ENCODE results near the gene IL1A.

The IL1A gene

DNA sequence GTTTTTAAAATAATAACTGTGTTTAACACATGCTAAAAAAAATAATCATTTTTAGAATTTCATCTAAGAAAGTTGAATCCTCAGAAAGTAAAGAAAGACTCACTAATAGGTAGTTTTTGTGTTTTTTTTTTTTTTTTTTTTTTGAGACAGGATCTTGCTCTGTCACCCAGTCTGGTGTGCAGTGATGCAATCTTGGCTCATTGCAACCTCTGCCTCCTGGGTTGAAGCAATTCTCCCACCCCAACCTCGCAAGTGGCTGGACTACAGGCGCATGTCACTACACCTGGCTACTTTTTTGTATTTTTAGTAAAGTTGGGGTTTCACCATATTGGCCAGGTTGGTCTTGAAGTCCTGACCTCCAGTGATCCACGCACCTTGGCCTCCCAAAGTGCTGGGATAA lies 27.0 kb downstream of the IL1A start:
- DNase-seq = no peak

DNA sequence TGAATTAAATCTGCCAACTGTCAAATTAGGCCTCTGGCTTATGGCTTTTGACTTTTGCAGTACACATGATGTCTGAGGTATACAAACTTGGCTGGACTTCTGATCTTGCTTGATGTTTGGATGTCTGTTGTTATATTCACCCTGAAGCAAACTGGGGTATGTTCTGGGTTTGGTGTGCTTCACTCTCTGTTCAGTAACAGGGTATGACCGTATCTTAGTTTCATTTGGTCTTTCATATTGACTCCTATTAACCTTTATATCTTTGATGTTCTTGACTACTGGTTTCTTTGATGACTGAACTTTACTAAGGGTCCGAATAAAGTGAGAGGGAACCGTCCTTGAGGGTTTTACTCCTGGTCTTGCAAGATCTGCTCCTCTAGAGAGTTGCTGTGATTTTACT lies 28.1 kb downstream of the IL1A start:
- DNase-seq = no peak

DNA sequence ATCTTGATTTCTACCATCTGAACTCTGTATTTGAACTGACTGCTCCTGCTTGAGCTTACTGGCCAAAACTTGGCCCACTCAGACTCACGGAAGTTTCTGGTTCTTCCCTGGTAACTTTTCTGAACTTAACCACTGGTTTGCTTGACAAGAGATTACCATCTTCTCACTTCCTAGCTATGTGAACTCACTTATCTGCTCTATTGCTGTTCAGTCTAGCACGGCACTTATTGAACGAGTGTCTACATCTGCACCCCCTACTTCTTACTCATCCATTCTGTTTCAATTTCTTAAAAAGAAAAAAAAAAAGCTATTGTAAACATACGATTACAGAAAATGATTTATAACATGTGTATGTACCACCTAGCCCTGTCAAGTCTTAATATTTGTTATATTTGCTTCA lies 28.8 kb downstream of the IL1A start:
- DNase-seq = no peak

DNA sequence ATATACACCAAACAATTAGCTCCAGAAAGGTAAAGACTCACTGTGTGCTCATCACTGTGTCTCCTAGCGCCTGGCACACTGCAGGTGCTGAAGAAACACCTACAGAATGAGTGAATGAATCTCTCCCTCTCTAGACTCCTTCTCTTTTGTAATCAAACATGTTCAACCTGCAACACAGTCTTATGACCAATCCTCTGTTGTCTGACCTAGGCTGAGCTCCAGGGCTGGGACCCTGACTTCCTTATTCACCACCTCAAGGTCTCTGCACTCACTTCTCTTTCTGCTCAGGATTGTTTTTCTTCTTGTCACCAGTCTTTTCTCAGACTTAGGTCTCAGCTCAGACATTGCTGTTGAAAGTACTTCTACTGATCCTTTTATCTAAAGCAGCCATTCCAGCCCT lies 29.7 kb downstream of the IL1A start:
- DNase-seq = no peak

DNA sequence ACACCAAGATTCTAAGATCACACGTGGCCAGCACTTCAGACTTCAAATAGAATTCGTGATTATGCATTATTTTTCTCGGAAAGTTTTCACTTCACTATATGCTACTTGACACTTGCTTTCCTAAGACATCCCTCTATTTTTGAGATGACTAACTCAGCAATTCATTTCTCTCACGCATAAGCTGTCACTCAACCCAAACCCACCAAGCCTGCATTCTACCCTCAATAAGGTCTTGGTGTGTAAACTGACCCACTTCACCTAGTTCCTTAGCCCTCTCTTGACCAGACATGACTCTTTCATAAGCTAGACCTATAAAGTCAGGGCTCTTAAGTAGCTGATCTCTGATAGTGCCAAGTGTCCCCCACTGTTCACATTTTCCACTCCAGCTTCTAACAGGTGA lies 31.6 kb downstream of the IL1A start:
- DNase-seq = no peak

DNA sequence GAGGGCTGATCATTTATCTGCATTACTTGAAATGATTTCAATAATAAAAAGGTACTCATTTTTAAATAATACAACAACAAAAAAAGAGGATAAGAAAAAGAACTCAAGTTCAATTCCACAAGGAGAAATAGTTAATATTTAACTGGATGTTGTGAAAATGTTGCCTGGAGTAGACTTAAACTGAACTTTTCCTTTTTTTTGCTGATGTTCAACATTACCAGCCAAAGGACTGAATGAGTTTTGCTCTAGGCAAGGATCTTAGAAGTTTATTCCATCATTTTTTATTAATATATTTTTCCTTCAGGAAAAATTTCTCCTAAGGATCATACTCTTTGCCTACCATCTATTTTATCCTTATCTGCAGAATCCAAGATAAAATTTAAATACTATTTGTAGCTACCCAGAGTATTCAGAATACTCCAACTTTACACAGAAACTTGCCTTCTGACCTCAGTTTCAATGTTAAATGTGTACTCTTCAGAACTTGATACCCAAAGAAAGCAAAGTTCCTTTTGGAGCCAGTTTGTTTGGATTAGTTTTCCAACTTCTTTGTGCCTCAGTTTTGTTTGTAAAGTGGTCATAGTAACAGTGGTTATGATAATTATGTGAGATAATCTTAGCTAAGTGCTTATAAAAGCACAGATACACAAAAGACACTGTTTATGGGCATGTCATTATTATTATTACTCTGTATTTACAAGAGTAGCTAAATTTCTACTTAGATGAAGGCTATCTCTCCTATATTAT lies 32.7 kb downstream of the IL1A start:
- DNase-seq = no peak

DNA sequence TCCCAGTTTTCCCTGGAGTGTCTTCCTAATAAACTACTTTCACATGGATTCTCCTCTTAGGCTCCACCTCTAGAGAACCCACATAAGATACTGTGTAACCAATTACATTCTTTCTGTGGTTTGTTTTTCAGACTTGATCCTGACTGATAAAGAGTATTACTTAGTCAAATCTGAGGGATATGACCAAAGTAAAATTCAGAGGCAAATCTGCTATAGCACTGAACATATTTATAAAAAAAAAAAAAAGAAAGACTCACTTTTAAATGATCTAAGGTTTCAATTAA lies 33.8 kb downstream of the IL1A start:
- DNase-seq = no peak

DNA sequence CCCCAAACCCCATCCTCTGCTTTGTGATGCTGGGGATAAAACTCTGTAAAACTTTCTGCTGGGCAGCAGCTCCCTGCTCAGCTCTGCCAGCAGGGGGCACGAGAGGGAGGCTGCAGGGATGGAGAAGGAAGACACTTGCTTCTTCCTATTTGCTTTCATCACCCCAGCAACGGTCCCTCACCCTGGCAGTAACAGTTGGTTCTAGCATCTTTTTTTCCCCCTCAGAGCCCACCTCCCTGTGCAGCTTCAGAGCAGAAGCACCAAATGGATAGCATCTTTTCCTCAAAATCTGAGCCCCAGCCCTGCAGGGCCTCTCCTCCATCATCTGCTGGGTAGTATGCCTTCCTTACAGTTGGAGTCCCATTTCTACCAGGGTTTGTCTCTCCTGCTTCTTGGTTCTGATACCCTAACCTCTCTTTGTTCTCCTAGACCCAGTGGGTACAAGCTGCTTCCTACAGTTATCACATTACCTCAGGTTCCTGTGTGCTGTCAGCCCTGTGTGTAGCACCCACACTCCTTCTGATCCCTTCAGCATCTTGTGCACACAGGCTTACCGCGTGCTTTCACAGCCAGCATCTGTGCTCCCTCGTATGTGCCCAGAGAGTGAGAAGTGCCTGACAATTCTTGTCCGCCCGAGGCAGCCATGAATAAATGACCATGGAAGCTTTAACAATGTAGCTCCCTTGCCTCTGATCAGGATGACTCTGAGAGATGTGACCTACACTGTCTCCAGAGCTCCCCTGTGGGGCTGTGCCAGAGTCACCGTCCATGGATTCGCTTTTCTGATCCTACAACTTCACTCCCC lies 34.3 kb downstream of the IL1A start:
- DNase-seq = peak; percentile 40

DNA sequence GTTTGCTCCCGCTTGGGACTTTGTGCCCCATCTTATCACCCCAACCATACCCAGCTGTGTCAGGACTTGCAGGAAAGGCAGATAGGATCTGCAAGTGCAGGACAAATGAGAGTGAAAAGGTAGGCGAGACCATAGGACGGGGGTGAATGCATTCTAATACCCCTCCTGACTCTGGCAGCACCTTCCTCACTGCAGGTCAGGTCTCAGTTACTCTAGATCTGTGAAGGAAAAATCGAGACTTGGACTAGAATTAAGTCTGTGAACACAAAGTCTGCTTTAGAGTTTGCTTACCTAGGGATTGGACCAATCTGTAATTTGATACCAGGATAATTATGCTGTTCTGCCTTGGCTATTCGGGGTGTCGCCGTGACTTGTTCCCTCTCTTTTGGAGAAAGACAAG lies 43.8 kb downstream of the IL1A start:
- no peak for DNase-seq

DNA sequence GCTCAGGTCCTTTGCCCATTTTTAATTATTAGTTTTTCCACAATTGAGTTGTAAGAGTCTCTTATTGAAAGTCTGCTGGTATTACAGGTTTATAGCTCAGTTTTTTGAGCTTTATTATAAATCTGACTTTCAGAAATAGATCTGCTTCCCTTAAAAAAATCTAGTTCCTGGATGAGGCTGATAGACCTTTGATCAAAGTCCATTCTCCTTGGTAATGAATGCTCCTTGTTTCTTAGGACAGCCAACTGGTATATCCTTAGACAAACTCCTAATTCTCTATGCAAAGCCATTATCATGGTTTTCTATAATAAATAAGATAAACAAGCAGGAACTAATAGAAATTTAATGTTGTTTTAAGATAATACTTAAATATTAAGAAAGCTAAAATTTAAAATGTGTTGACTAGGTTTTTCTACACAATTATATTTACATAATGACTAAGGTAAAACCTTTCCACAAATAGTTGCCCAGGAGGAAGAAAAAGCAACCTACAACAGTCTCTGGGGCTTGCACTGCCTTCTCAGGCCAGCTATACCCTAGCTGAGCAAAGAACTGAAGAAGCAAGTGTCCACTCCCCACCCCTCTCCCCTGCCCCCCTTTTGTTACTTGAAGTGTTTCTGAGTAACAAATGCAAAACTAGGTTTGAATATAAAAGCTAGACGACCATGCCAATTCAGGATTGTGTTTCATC lies 46.6 kb downstream of the IL1A start:
- DNase-seq = no peak

DNA sequence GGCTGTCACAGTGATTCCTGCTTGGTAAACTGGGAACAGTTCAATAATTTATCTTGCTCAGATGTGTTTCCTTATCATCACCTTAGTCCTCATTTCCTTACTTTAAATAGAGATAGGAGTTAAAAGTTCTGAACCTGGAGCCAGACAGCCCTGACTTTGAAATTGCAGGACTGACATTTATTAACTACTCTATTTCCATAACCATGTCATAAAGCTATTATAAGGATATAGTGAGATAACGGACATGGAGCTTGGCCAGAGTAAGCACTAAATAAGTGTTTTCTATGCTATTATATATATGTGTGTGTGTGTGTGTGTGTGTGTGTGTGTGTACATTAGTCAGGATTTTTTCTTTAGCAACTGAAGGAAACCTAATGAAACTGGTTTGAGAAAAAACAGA lies 50.4 kb downstream of the IL1A start:
- no peak for DNase-seq

DNA sequence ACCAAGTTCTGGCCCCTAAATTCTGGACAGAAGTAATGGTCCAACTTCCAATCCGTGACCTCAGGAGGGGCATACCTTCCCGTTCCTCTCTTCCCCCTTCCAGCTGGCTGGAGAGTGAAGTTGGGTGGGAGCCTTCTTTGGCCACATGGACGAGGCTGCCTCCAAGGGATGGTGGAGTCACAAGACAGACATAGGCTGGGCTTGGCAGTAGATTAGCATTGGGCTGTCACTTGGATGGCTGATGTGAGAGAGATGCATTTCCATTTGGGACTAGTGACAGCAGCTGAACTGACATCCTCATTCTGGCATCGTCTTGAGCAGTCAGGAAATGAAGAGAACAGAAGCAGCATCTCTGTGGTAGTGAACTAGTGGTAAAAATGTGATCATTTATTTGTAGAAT lies 50.8 kb downstream of the IL1A start:
- no peak for DNase-seq

DNA sequence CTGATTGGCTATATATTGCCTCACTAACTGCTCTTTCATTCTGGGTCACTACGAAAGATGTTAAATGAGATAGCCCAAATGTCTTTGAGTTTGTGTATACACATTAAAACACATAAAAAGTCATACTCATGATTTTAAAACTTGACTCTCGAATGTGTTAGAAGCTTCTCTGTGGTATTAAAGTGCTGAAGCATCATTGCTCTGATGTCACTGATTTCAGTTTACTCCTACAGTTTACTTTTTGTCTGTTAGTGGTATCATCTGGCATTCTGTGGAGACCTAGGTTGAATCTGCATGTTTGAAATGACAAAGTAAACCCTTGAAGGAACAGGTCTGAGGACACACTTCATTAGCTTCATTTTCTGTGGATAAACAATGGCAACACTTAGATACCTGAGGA lies 52.8 kb downstream of the IL1A start:
- no peak for DNase-seq

DNA sequence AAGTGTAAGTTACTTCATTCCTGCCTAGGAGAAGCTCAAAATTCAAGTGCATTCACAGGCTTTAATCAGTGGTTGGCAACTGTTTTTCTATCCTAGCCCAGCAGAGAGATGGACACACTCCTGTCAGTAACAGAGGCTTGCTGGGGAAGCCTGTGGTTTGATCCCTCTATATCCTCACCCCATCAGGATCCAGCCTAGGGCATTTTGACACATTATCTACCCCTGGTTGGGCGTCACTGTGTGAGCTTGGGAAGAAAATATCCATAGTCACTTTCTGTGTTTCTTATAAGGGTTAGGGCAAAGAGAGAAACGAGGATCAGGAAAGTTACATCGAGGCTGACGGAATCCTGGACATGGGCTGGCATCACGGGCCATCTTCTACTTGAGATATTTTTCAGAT lies 53.5 kb downstream of the IL1A start:
- DNase-seq = no peak

DNA sequence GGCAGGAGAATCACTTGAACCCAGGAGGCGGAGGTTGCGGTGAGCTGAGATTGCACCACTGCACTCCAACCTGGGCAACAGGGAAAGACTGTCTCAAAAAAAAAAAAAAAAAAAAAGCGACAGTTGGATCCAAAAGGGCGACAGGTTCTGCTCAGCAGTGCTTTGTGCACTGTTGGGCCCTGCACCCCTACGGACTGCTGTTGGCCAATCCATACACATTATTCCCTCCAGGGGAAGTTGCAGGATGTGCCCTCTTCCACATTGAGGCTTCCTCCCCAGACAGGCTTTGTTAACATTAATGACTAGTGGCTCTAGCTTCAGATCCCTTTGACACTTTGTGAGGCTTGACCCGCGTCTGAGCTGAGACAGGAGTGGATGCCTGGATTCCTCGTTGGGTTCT lies 54.1 kb downstream of the IL1A start:
- DNase-seq = no peak

DNA sequence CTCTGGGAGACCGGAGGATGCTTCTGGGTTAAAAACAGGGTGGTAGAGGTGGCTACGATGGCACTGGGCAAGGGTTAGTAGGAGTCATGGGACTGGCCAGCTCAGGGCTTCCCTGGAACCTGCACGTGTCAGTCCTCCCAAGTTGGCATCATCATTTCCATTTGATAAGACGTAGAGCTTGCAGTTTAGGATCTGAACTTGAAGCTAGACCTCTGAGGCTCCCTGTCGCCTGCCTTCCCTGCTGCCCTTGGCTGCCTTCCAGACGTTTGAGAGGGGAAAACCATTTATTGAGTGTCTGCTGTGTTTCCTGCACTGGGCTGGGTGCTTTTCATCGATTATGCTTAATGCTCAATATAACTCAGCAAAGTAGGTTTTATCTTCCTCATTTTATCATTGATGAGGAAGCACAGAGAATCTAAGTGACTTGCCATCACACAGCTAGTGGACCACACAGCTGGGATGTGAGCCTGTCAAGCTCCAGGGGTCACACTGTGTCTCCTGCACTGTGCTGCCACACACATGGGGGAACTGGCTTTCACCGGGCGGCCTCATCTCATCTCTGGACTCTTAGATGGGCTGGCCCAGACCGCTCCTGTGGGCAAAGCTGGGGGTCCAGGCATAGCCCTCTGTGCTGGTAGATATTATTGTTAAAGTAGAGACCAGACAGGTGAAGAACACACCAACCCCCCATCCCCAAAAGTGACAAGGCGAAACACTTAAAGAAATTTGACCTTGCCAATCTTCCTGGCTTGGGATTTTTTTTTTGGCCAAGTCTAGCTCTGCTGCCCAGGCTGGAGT lies 55.7 kb downstream of the IL1A start:
- peak; percentile 51 for DNase-seq

DNA sequence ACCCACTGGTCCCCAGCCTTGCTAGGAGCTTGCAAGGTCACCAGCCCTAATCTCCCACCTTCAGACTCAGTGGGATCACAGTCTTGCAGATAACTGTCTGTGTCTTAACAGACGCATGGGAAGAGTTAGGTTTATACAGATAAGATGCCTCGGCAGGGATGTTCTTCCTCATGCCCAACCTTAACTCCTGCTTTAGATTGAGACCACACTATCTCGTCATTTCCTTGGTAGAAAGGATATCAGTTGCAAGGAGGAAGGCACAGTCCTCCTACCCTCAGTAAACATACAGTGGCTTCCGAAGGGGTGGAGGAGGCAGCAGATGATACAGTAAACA lies 56.3 kb downstream of the IL1A start:
- DNase-seq = no peak

DNA sequence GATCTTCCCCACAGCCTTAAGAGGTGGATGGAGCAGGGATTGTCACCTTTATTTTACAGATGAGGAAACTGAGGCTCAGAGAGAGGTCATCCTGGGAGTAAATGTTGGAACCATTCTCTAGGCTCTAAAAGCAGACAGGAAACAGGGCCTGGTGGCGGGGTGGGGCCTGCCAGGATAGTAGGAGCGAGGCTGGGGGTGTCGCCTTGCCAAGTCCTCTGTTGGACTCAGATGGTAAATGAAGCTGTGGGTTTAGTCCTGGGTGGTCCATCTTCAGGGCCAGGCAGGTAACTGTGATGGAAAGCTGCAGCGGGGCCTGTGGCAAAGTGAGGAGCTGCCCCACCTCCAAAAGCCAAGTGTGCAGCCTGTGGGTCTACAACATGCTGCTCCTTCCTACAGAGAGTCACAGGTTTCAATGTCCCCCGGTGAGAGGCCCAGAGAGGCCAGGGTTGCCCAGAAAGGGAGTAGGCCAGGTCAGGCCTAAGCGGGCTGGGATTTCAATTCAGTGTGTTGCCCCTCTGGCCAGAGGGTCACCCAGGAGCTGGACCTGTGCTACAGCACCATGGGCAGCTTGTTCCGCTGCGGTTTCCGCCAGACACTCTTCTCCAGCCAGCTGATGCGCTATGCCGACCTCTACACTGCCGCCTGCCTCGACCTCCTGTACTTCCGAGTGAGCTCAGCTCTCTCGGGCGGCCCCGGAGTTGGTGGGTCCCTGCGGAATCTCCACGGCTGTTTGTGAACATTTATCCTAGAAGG lies 56.8 kb downstream of the IL1A start:
- DNase-seq = no peak

DNA sequence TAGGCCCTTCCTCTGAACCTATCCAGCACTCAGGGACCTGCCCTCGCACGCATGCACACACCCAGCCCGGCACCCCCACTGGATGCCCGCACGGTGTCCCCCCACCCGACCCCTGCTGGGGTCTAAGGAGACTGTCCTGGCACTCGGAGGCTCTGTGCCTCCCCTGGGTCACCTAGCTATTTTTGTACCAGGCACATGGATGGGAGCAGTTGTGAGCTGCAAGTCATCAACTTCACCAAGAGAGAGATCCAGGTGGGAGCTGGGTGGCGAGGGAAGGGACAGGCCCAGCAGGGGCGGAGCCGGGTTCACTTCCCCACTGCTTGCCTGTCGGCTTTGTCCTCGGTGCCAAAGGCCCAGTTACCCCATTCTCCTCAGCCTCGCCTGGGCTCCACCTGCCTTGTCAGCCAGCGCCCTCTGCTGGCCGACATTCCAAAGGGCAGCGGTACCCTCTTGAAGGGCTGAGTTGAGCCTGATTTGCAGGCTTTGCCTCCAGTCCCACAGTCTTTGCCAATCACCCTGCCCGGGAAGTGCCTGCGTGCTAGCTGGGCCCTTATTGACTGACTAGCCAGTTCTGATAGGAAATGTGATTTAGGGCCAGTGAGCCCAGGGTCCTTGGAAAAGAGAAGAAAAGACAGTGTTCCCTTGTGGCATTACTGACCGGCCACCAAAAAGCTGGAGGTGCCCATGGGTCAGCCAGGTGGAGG lies 57.7 kb downstream of the IL1A start:
- DNase-seq = peak; percentile 93

DNA sequence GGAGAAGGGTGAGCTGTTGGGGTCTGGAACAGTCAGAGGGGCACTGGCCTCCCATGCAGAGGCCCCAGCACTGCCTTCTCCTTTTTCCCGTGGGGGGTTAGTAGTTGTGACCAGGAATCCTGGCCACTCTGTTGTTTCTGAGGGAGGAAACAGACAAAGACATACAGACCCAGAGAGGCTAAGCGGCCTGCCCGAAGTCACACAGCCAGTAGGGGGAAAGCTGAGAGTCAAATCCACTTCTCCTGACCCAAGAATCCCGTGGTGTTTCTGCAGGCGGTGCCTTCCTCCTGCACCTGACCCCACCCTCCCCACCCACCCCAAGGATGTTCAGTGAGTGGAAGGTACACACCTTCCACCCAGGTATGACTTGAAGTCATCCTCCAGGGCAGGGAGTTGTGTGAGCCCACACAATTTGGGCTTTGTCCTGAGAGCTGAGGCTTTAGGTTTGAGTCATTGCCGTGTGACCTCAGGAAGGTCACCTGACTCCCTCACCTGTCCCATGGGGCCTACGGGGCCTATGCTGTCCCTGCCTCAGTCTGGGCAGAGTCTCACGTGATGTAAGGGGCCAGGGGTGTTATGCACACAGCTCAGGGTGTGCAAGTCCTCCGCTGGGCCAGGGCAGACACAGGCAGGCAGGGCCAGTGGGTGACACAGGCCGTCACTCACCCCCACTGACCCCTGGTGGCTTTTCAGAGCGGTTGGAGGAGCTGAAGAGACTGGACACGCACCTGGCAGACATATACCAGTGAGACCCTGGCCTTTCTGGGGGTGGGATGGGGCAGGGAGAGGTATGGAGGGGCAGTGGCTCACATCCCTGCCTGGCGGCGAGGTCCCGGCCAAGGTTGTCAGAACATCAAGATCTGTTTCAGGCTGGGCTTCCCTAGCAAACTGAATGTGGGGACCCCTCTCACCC lies 58.5 kb downstream of the IL1A start:
- DNase-seq = no peak
